Ovary (tissue), 3 donors: ENCODE data around the gene DTWD2.

ENCODE experiments used
- POLR2A ChIP-seq: fragments of 450-650 bp; IDR thresholded peaks from one replicate; pipeline ENCODE4 v1.6.1; 2017; ENCODE audit warnings: antibody characterized with exemption, mild to moderate bottlenecking, moderate library complexity
- TF ChIP-seq, protein P1 (sequence below), 3 donors: fragments of 450-650 bp in 2 of 3; fragments of 200-600 bp in 1 of 3; IDR thresholded peaks; one replicate each; pipeline versions ENCODE4 v1.5.1 to v1.8.0; 2016 to 2022; ENCODE audit warnings: antibody characterized with exemption in 3 of 3, mild to moderate bottlenecking in 1 of 3
- donor health status: DM: no; HTN: no; CAD: no.

DNA sequence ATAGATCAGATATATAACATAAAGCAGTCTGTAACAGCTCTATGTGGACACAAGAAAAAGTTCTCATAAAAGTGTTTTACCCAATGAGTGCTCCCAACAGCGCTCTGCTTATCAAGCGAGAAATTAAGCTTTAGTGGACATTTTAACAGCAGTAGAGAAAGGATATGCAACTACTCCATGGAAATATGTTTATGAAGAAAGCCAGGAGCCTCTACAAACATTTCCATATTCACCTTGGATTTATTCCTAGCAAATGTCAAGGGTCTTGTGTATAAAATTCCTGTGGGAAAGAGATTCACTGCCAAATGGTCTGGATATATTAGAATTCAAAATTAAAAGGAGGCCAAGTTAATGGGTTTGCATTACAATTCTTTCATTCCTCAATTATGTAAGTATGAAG, 66.5 kb downstream of the DTWD2 start:
- TF ChIP-seq POLR2A = no peak
- TF ChIP-seq, protein P1, sequence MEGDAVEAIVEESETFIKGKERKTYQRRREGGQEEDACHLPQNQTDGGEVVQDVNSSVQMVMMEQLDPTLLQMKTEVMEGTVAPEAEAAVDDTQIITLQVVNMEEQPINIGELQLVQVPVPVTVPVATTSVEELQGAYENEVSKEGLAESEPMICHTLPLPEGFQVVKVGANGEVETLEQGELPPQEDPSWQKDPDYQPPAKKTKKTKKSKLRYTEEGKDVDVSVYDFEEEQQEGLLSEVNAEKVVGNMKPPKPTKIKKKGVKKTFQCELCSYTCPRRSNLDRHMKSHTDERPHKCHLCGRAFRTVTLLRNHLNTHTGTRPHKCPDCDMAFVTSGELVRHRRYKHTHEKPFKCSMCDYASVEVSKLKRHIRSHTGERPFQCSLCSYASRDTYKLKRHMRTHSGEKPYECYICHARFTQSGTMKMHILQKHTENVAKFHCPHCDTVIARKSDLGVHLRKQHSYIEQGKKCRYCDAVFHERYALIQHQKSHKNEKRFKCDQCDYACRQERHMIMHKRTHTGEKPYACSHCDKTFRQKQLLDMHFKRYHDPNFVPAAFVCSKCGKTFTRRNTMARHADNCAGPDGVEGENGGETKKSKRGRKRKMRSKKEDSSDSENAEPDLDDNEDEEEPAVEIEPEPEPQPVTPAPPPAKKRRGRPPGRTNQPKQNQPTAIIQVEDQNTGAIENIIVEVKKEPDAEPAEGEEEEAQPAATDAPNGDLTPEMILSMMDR (IDR thresholded peaks at IDR 0.05) = no peak
